ENCODE results near the gene CCDC78.
A peak's percentile ranks its signal among the peaks of the same experiment; 100 is the strongest.

CCDC78 gene

DNA sequence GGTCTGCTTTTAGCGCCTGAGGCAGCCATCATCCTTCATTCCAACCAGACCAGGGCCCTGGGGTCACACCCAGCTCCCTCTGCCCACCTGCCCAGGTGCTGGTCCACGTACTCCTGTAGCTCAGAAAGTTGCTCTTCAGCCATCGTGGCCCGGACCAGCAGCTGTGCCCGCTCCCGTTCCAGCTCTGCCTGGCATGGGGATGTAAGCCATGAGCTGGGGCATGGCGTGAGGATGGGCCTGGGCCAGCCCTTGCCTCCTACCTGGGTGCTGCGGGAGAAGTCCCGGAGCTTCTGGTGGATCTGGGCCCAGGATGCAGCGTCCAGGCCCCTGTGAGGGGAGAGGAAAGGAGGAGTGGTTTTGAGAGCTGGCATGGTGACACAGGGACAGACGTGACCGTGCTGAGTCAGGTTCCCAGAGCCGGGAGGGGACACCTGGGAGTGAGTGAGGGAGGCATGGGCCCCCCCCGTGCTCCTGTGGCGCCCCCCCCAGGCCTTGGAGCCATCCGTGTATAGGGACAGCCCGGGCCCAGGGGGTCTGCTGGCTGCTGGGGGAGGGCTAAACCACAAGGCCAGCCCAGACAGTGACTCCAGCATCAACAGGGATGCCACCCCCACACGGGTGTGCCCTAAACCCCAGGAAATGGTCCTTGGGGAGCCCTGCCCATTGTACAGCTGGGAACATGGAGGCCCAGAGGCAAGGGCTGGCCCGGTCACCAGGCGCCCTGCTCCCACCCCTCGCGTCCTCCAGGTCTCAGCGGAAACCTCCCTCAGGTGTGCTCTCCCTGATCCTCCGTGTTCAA, 3.2 kb downstream of the CCDC78 start:
- DNase-seq (ENCODE audit: low spot score) = no peak

DNA sequence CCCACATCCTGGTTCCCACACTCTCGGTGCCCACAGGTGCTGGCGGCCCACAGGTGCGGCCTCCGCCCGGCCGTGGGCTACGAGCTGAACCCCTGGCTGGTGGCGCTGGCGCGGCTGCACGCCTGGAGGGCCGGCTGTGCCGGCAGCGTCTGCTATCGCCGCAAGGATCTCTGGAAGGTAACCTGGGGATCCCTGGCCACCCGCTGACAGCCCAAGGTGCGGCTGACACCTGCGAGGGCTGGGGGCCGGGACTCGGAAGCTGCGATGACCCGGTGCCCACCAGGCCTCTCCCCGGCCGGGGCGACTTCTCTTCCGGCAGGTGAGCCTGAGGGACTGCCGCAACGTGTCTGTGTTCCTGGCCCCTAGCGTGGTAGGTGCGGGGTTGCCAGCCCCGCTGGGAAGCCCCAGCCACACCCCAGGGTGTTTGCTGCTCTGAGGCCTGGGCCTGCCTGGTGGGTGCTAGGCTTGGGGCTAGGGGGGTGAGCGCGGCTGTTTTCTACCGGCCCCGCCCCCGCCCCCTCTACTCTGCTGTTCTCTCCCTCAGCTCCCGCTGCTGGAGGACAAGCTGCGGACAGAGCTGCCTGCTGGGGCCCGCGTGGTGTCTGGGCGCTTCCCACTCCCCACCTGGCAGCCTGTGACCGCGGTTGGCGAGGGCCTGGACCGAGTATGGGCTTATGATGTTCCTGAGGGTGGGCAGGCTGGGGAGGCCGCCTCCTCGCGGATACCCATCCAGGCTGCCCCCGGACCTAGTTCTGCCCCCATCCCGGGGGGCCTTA, 4.3 kb downstream of the CCDC78 start:
- DNase-seq (ENCODE audit: low spot score) = no peak

DNA sequence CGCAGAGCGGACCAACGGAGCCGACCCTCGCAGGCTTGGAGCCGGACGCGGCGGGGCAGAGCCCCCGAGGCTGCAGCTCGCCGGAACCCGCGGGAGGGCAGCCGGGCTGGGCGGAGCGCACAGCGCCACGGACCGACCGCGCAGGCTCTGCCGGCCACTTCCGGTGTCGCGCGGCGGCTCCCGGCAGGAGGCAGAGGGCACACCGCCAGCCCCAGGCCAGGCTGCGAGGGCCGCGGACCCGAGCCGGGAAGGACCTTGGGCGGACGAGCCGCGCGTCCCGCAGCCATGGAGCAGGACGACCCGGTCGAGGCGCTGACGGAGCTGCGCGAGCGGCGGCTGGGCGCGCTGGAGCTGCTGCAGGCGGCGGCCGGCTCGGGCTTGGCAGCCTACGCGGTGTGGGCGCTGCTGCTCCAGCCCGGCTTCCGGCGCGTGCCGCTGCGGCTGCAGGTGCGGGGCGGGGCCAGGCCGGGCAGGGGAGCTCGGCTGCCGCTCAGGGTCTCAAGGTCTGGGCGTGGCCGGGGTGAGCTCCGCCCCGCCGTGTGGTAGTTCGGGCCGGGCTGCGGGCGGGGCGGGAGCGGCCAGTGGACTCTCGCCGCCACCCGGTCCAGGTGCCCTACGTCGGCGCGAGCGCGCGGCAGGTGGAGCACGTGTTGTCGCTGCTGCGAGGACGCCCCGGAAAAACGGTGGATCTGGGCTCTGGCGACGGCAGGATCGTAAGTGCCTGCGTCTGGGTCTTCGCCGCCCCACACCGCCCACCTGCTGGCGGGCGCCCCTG, 5.1 kb downstream of the CCDC78 start, which contains the start of gene ANTKMT:
Gene ANTKMT (plus strand): TSS at position 157 of the 775 bp plus-strand sequence. CDS start 129 bp downstream, at position 286.
- peak; percentile 93 for DNase-seq (ENCODE audit: low spot score)

DNA sequence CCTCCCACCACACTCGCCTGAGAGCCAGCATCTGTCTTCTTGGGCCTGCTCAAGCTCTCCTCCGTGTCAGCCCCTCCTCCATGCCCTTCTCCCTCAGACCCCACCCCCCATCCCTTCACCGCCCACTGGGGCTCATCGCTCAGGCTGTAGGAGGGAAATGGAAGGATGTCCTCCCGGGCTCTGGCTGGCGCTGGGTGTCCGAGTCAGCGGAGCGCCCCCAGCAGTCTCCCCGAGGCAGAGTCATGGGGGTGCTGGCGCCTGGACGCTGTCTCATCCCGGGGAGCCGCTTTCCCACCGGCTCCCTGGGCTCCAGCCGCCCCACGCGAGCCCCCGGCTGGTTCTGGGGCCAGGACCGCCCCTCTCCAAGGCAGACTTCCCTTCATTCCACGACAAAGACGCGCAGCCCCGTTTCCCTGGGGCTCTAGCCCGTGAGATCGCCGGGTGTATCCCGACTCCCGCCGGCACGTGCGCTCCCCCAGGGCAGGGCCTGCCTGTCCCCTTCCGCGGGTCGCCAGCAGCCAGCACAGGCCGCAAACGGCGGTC, 5.7 kb downstream of the CCDC78 start:
- DNase-seq (ENCODE audit: low spot score) = peak; percentile 77

DNA sequence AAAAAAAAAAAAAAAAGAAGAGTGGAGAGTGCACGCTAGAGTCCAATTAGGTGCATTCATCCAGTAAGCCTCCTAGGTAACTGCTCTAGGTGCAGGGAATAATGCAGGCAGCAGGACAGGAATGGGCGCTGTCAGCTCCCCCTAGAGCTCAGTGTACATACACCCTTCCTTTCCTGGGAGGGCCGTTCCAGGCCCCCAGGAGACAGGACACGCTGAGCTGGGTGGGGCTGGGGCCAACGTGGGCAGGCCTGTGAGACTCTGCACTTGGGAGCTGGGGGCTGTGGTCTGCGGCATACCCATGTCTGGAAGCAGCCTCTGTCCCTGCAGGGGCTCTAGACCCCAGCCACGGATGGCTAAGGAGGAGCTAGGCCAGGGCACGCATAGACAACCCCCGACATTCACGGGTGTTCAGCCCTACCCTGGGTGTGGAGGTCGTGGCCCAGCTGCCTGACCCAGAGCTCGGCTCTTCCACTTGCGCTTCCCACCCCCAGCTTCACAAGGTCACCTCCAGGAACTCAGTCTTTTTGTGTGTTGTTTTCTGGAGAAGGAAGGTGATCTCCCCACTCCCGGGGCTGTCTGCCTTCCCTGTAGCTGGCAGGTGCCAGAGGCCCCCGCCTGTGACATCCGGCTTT, 6.3 kb downstream of the CCDC78 start:
- peak; percentile 29 for DNase-seq (ENCODE audit: low spot score)

DNA sequence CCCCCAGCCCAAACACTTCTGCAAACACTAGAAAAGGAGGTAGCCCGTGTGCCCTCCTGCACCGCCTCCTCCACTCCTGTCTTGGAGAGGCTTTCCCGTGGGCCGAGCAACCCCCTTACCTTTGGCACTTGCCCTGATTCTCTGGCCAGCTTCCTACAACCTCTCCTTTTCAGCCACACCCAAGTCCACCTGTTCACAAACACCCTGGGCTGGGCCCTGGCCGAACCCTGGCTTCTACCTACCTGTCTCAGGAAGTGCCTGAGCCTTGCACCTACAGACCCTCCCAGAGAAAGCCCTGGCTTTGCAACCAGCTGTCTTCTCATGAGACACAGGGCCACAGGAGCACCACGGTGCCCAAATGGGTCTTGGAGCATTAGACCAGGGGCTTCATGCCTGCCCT, 7.3 kb downstream of the CCDC78 start:
- DNase-seq (ENCODE audit: low spot score) = no peak

DNA sequence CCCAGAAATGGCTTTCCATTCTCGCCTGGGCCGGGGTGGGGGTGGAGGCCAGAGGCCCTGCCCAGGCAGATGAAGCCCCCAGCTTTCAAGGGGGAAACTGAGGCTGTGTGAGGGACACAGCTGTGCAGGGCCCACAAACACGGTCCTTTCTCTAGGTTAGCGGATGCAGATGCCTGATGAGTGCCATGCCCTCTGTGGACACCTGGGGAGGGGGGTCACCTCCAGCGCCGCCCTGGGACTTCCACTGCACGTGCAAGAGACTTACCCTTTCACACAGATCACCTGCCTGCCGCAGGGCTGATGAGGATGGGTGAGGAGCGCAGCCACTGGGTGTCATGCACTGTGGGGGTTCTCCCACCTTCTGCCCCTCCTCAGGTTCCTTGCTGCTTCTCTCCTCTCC, 7.9 kb downstream of the CCDC78 start:
- no peak for DNase-seq (ENCODE audit: low spot score)

DNA sequence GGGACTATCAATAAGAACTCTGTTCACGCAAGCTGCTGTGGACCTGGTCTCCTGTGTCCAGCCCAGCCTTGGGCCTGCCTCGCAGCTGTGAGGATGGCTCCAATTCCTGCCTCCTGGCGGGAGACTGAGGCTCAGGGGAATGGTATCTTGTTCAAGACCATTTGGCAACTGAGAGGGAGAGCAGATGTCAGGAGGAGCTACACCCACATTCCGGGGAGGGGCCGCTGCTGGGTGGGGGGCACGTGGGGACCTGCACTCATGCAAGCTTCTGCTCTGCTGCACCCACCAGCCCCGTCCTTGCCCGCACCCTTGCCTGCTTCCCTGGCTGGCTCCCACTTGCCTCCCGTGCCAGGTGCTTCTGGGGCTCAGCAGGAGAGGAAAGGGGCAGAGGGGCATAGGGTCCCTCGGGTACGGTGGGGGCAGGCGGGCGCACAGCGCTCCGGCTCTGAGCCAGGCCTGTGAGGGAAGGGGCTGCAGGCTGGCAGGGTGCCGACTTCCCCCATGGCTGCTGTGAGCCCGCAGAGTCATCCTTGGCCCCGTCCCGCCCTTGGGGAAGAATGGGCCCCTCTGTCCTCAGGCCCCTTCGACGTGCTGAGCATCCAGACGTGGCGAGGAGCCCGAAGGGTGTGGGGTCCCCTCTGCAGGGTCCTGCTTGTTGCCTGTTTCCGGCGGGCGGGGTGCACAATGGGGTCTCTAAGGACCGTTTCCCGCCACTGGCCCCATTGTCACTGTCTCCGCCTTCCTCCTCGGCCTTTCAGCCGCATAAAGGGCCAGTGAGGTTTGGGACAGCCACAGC, 8.6 kb downstream of the CCDC78 start:
- no peak for DNase-seq (ENCODE audit: low spot score)

DNA sequence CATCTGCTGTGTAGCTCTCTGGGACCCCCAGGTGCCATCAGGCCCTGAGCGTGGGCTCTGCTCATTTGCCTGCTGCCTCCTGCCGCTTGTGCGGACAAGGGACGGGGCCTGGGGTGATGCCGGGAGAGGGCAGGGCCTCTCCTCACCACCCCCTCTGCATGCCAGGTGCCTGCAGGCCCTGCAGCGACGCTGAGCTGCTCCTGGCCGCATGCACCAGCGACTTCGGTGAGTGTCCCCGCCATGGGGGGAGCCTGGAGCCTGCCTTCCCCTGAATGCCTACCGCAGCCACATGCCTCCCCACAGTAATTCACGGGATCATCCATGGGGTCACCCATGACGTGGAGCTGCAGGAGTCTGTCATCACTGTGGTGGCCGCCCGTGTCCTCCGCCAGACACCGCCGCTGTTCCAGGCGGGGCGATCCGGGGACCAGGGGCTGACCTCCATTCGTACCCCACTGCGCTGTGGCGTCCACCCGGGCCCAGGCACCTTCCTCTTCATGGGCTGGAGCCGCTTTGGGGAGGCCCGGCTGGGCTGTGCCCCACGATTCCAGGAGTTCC, 9.4 kb downstream of the CCDC78 start:
- no peak for DNase-seq (ENCODE audit: low spot score)

DNA sequence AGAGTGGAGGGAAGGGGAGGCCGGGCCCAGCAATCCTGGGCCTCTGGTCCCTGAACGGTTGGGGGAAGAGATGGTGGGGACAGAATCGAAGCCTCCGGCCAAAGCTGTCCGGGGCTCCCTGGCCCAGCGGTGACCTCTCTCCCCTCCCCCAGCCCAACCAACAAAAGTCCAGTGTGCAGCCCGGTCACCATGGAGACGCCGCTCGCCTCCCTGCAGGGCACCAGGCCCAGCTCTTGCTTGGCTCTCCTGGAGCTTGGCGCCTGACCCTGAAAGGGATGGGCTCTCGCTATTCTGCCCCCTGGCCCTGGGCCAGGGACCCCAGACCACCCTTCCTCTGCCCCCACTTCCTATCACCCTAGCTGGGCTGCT, 10.1 kb downstream of the CCDC78 start:
- DNase-seq (ENCODE audit: low spot score) = peak; percentile 29

DNA sequence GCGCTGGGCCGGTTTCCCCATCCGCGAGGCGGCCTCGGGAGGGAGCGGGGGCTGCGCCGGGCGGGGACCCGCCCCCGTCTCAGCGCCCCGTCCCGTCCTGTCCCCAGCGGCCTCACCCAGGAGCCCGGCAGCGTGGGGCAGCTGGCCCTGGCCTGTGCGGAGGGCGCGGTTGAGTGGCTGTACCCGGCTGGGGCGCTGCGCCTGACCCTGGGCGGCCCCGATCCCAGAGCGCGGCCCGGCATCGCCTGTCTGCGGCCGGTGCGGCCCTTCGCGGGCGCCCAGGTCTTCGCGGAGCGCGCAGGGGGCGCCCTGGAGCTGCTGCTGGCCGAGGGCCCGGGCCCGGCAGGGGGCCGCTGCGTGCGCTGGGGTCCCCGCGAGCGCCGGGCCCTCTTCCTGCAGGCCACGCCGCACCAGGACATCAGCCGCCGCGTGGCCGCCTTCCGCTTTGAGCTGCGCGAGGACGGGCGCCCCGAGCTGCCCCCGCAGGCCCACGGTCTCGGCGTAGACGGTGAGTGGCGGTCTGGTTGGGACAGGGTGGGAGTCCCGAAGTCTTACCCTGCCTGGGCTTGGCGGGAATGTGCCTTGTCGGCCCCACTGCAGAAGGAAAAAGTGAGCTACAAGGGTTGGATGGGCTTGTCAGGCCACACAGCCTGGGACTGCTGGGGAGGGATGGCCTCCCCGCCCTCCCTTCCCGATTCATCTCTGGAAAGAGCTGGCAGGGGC, 10.6 kb downstream of the CCDC78 start:
- DNase-seq (ENCODE audit: low spot score) = peak; percentile 47

DNA sequence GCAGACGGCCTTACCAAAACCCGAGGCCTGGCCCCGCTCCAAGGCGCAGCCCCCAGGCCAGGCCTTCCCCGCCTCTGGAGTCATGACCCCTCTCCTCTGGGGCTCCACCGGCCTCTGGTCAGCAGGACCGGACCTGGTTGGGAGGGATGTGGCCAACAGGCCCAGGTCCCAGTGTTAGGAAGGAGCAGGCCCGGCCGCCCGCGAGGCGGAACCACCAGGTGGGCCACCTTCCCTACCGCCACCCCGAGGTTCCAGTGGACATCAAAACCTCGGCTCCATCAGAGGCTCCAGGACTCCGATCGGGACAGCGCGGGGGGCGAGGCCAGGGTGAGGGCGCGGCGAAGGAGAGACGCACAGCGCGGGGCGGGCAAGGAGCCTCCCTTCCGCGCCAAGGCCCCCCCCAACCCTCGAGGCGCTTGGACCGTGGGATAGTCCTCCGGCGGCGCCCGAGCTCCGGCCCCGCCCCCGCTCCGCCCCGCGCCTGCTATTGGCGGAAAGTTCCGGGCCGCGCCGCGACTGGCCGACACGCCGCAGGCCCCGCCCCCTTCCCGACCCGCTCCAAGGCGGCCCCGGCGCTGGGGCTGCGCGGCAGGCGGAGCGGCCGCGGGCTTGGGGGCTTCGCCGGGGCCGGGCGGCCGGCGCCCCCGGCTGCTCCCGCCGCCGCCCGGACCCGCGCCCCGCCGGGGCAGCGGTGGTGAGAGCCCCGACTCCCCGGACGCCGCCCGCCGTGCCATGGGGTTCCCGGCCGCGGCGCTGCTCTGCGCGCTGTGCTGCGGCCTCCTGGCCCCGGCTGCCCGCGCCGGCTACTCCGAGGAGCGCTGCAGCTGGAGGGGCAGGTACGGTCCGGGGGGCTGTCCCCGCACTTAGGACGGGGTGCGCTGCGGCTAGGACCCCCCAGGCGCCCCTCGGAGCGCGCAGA, 11.4 kb downstream of the CCDC78 start, which contains the start of gene METRN:
Gene METRN (plus strand): TSS at position 561 of the 919 bp plus-strand sequence. CDS start 172 bp downstream, at position 733.
- DNase-seq (ENCODE audit: low spot score) = peak; percentile 97

DNA sequence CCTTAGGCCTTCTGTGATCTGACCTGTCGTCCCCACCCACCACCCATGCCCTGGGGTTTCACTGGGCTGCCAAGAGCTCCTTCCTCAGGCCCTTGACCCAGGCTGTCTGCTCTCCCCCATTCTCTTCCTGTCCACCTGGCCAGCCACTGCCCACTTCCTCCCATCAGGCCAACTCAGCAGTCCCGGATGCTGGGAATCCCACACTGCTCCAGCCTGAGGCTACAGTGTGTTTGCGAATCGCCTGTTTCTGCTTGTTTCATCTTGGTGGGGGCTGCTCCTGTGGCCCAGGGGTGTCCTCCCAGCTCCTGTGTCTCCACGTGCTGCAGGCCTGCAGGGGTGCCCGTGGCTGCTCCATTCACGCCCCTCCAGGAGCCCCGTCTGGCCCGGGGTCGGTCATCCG, 12.2 kb downstream of the CCDC78 start:
- no peak for DNase-seq (ENCODE audit: low spot score)

DNA sequence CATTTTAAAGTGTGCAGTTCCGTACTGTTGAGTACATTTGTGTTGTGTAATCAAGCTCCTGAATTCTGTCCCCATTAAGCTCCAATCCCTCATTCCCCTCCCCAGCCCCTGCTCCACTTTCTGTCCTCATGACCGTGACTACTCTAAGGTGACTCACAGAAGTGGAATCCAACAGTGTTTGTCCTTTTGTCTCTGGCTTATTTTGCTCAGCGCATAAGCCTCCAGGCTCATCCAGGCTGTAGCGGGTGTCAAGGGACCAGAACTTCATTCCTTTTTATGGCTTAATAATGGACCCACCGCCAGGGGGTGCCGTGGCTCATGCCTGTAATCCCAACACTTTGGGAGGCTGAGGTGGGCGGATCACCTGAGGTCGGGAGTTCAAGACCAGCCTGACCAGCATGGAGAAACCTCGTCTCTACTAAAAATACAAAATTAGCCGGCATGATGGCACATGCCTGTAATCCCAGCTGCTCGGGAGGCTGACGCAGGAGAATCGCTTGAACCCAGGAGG, 13.4 kb downstream of the CCDC78 start:
- peak; percentile 76 for DNase-seq (ENCODE audit: low spot score)

DNA sequence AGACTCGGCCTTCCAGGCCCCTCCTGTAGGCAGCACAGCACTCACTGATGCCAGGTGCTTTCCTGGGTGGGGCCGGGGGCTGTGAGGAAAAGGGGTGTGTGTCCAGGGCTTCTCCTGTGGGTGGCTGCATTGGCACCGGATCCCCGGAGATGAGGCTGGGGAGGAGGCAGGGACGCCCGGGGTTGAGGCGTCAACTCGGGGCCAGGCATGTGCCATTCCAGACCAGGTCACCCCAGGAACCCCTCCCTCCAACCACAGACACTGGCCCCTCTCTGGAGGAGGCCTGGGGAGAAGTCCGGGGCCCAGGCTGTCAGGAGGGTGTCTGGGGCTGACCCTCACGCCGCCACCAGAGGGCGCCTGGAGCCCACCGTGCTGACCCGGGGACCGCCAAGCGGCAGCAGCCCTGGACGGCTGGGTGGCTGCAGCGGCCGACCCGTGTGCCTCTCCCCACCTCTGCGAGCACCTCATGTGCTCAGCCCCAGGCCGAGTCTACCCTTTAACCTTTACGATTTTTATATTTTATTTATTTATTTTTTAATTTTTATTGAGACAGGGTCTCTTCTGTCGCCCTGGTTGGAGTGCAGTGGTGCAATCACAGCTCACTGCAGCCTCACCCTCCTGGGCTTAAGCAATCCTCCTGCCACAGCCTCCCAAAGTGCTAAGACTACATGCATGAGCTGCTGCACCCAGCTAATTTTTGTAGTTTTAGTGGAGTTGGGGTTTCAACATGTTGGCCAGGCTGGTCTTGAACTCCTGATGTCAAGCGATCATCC, 14.5 kb downstream of the CCDC78 start:
- DNase-seq (ENCODE audit: low spot score) = peak; percentile 93

DNA sequence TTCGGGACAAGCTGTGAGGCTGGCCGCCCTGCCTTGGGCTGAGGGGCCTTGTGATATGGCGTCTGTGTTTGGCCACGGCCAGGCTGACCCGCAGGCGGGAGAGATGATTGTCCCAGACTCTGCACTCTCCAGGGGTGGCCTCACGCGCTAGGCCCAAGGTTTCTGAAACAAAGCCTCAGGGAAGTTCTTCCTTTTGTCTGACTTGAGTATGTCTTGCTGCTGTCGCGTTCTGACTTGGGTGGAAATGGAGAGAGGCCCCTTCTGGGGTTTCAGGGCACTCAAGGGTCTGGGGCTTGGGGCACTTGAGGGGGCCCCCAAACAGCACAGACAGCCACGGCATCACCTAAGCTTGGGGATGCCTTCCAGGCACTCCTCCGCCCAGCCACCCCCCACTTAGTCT, 15.2 kb downstream of the CCDC78 start:
- DNase-seq (ENCODE audit: low spot score) = no peak

DNA sequence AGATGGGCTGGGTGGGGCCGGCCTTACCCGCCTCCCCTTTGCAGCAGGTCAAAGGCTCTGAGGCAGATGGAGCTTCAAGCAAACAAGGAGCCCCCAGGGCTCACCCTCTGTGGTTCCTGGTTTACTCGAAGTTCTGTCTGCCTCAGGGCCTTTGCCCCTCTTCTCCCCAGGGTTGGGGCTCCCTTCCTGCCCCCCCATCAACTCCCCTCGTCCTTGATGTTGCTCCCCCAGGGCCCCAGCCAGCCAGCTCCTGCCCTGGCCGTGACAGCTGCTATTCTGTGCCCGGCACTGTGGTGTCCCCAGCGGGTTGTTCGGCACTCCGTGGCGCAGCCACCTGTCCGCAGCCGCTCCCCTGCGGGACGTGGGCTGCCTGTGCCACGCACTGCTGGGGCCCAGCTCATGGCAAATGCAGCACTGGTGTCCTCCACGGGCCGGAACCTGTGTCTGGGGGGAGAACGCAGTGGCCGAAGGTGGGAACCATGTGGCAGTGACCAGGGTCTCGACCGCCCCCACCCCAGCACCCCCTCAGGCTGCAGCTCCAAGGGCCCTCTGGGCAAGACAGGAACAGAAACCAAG, 15.7 kb downstream of the CCDC78 start:
- no peak for DNase-seq (ENCODE audit: low spot score)
